Ovary (tissue), 9 donors: ENCODE results near the gene C16orf90. TPM values are rescaled to one million over a fixed set of nuclear protein-coding genes. Genes with fewer than 3 reads are reported as not detected.

ENCODE experiments used
- DNase-seq, 5 donors: peaks; one replicate each; pipeline ENCODE4 v3.0.0-alpha.2; 2019 to 2020
- H3K27ac ChIP-seq, 2 donors: fragments of 200-600 bp; one replicate each; pipeline versions ENCODE4 v1.5.1 to v1.8.0; 2019 to 2022
- H3K27me3 ChIP-seq: fragments of 200-600 bp; one replicate; pipeline ENCODE4 v1.8.0; 2022
- H3K36me3 ChIP-seq: fragments of 200-600 bp; sonication (generic); one replicate; pipeline ENCODE4 v1.5.1; 2019
- H3K4me1 ChIP-seq: one replicate; pipeline ENCODE4 v1.8.1; 2013; ENCODE audit warnings: mild to moderate bottlenecking, moderate library complexity; ENCODE audit not compliant: insufficient read depth
- H3K4me3 ChIP-seq: fragments of 200-600 bp; sonication (generic); one replicate; pipeline ENCODE4 v1.5.1; 2017
- H3K9me3 ChIP-seq, 2 donors: fragments of 200-600 bp in 1 of 2; sonication (generic) in 1 of 2; one replicate each; pipeline versions ENCODE4 v1.5.1 to v1.8.1; 2013 to 2019; ENCODE audit warnings: mild to moderate bottlenecking in 1 of 2, moderate library complexity in 1 of 2
- EP300 ChIP-seq: sonication (generic); formaldehyde crosslinking; IDR thresholded peaks from one replicate; pipeline ENCODE4 v1.6.1; 2017; ENCODE audit warnings: antibody characterized with exemption
- POLR2A ChIP-seq: fragments of 450-650 bp; IDR thresholded peaks from one replicate; pipeline ENCODE4 v1.6.1; 2017; ENCODE audit warnings: antibody characterized with exemption, mild to moderate bottlenecking, moderate library complexity
- WGBS, 3 donors: extraction: QIAGEN DNeasy Blood & Tissue Kit in 1 of 3; methylation state at CpG; one replicate each; pipeline versions ENCODE4 v1.1.5 to v1.1.7; 2013 to 2017; 5-methylcytosine and 5-hydroxymethylcytosine counted together
- intact Hi-C, 4 donors: fragments of 100-400 bp; cut with DNase I; formaldehyde crosslinking; loops; one replicate each; pipeline versions ENCODE4 v1.11.0 to v1.15.1; 2022 to 2023
- polyA plus RNA-seq, 2 donors: library from polyadenylated mRNA; stranded (reverse); fragments of 200-250 nt in 1 of 2; fragments of 350-450 nt in 1 of 2; fragmentation: Illumina TruSeq in 1 of 2; extraction: RNeasy Lipid Tissue Mini Kit (QIAGEN cat#74804) in 1 of 2; gene quantifications; one replicate each; pipeline ENCODE4 v1.2.3, GENCODE V29; 2013 to 2014
- total RNA-seq, 7 donors: library from RNA; depleted of rRNA in 2 of 7; stranded (reverse); fragments of >200 nt in 2 of 7; fragmentation: NEBNext Ultra II Directional in 3 of 7; extraction: Animal tissue kit (Norgen Biotek cat#: 25700) in 3 of 7; gene quantifications; one replicate each; pipeline versions ENCODE4 v1.1.0 to v1.2.4, GENCODE V29; 2016 to 2023
- TF ChIP-seq, protein P1 (sequence below), 3 donors: fragments of 450-650 bp in 2 of 3; fragments of 200-600 bp in 1 of 3; IDR thresholded peaks; one replicate each; pipeline versions ENCODE4 v1.5.1 to v1.8.0; 2016 to 2022; ENCODE audit warnings: antibody characterized with exemption in 3 of 3, mild to moderate bottlenecking in 1 of 3
- donor health status: DM: no; HTN: no; CAD: no; lungs with moderate emphysema.
- donor health status: DM: no; HTN: no; CAD: no.
- donor health status: Bipolar disorder and iron deficiency.
- donor health status: DM: yes; HTN: yes; CAD: no.
- donor health status: DM: no; HTN: no; CAD: no.
- donor health status: DM: yes; HTN: yes; CAD: no.

Gene C16orf90
- total and polyA plus RNA-seq, 9 donors, result not detected

- Histone ChIP-seq H3K9me3 (no peaks in the 10 kb centered on the region), H3K27ac (no peak overlapping the region), H3K36me3 (no peaks in the 10 kb centered on the region), H3K27me3 (no peaks in the 10 kb centered on the region), H3K4me3 (no peak overlapping the region), H3K4me1 (no peaks in the 10 kb centered on the region)
- intact Hi-C loops, result no loop called here
- 10 to 25% (median 23%) methylated on average over 4 of the region's 4 CpGs for WGBS, 3 donors
- no peak for DNase-seq
- no peak for TF ChIP-seq POLR2A
- no peak for TF ChIP-seq EP300
- TF ChIP-seq, protein P1, sequence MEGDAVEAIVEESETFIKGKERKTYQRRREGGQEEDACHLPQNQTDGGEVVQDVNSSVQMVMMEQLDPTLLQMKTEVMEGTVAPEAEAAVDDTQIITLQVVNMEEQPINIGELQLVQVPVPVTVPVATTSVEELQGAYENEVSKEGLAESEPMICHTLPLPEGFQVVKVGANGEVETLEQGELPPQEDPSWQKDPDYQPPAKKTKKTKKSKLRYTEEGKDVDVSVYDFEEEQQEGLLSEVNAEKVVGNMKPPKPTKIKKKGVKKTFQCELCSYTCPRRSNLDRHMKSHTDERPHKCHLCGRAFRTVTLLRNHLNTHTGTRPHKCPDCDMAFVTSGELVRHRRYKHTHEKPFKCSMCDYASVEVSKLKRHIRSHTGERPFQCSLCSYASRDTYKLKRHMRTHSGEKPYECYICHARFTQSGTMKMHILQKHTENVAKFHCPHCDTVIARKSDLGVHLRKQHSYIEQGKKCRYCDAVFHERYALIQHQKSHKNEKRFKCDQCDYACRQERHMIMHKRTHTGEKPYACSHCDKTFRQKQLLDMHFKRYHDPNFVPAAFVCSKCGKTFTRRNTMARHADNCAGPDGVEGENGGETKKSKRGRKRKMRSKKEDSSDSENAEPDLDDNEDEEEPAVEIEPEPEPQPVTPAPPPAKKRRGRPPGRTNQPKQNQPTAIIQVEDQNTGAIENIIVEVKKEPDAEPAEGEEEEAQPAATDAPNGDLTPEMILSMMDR (IDR thresholded peaks at IDR 0.05), result no peak
These were observed 41.6 kb upstream of the C16orf90 start for GRCh38 chr16:3536851-3537250.

GRCh38 chr16:3536271-3536731 is 41.0 kb upstream of the C16orf90 start:
- DNase-seq, result no peak
- Histone ChIP-seq H3K36me3 (no peaks in the 10 kb centered on the region), H3K27me3 (no peaks in the 10 kb centered on the region), H3K4me1 (no peaks in the 10 kb centered on the region), H3K27ac (no peak overlapping the region), H3K4me3 (no peak overlapping the region), H3K9me3 (no peaks in the 10 kb centered on the region)
- intact Hi-C loops, result no loop called here
- 7 to 16% (median 11%) methylated on average over 3 of the region's 3 CpGs for WGBS, 3 donors
- no peak for TF ChIP-seq POLR2A
- TF ChIP-seq, protein P1 (IDR thresholded peaks at IDR 0.05), result no peak
- no peak for TF ChIP-seq EP300

DNA sequence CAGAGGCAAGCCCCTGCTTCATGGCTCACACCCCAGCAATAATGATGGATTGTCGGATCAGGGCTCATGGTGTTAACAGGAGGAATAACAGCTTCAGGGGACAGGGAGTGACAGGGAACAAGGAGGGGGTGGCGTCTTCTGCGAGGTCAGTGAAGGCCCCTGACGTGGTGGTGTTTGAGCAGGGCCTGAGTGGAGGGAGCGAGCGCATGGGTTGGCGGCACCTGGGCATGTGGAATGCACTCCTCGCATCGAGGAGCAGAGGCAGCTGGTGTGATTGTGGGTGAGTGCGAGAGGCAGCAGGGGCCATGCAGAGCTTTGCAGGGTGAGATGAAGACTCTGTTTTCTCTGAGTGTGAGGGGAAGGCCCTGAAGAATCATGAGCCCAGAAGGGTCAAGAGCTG is 38.8 kb upstream of the C16orf90 start:
- Histone ChIP-seq H3K4me1 (no peaks in the 10 kb centered on the region), H3K36me3 (no peaks in the 10 kb centered on the region), H3K27me3 (no peaks in the 10 kb centered on the region), H3K27ac (no peak overlapping the region), H3K4me3 (no peak overlapping the region), H3K9me3 (no peaks in the 10 kb centered on the region)
- 92 to 95% (median 94%) methylated on average over 10 of the region's 10 CpGs for WGBS, 3 donors
- intact Hi-C loops, result no loop called here
- DNase-seq, result no peak
- TF ChIP-seq POLR2A (no peak), EP300 (no peak)
- TF ChIP-seq, protein P1 (IDR thresholded peaks at IDR 0.05), result no peak

- Histone ChIP-seq H3K9me3 (no peaks in the 10 kb centered on the region), H3K4me1 (no peaks in the 10 kb centered on the region), H3K27ac (no peak overlapping the region), H3K36me3 (no peaks in the 10 kb centered on the region), H3K4me3 (no peak overlapping the region), H3K27me3 (no peaks in the 10 kb centered on the region)
- no peak for DNase-seq
- intact Hi-C loops, result no loop called here
- WGBS, 3 donors, result 92 to 95% (median 94%) methylated on average over 12 of the region's 12 CpGs
- TF ChIP-seq, protein P1 (IDR thresholded peaks at IDR 0.05), result no peak
- TF ChIP-seq EP300, result no peak
- TF ChIP-seq POLR2A, result no peak
These were observed 37.5 kb upstream of the C16orf90 start for GRCh38 chr16:3532741-3533140.
